Pulmonary artery endothelial cell (primary cell): ENCODE results near the gene GHITM. TPM values are rescaled to one million over a fixed set of nuclear protein-coding genes. Genes with fewer than 3 reads are reported as not detected.
"Not testable (repeated sequence)": the region's sequence is repeated elsewhere in the genome, so short reads cannot be mapped to it uniquely, and the experiment has no call there.

Source experiments
- DNase-seq: peaks from one replicate; pipeline ENCODE4 v3.0.0-alpha.2; 2011; ENCODE audit warnings: low read depth, low spot score
- total RNA-seq: library from RNA; depleted of rRNA; stranded (reverse); fragments of >200 nt; gene quantifications from 2 replicates; pipeline ENCODE4 v1.2.3, GENCODE V29; 2014

Gene GHITM
- total RNA-seq = 196 and 203 TPM in 2 replicates

- peak; percentile 96 for DNase-seq
Observed at GRCh38 chr10:84139126-84140035, at the start of gene GHITM. GHITM (plus strand) TSS chr10:84139509; CDS start chr10:84141501, 1,992 bp downstream.

GRCh38 chr10:84095811-84096497 is 43.4 kb upstream of the GHITM start:
- peak; percentile 13 for DNase-seq

- DNase-seq = no peak
Observed at GRCh38 chr10:84097787-84098353, 41.4 kb upstream of the GHITM start.

GRCh38 chr10:84098667-84099066 is 40.6 kb upstream of the GHITM start:
- no peak for DNase-seq

GRCh38 chr10:84101042-84101441 is 38.3 kb upstream of the GHITM start:
- DNase-seq = no peak

- DNase-seq = no peak
Observed at GRCh38 chr10:84108797-84109196, 30.5 kb upstream of the GHITM start.

- DNase-seq = not testable (repeated sequence)
Observed at GRCh38 chr10:84109772-84110171, 29.5 kb upstream of the GHITM start.

GRCh38 chr10:84113468-84113867 is 25.8 kb upstream of the GHITM start:
- not testable (repeated sequence) for DNase-seq

GRCh38 chr10:84114088-84114667 is 25.1 kb upstream of the GHITM start:
- no peak for DNase-seq

GRCh38 chr10:84117204-84117603 is 22.1 kb upstream of the GHITM start:
- not testable (repeated sequence) for DNase-seq

- DNase-seq = no peak
Observed at GRCh38 chr10:84117686-84118394, 21.5 kb upstream of the GHITM start.

GRCh38 chr10:84118395-84119006 is 20.8 kb upstream of the GHITM start:
- no peak for DNase-seq

- DNase-seq = no peak
Observed at GRCh38 chr10:84123362-84123761, 15.9 kb upstream of the GHITM start.

- not testable (repeated sequence) for DNase-seq
Observed at GRCh38 chr10:84125910-84126784, 13.2 kb upstream of the GHITM start.

- DNase-seq = no peak
Observed at GRCh38 chr10:84126785-84127167, 12.5 kb upstream of the GHITM start.

GRCh38 chr10:84135836-84136235 is 3.5 kb upstream of the GHITM start:
- no peak for DNase-seq

GRCh38 chr10:84137811-84138210 is 1.5 kb upstream of the GHITM start:
- no peak for DNase-seq

GRCh38 chr10:84138478-84139125 is 707 bp upstream of the GHITM start:
- DNase-seq = no peak

- DNase-seq = no peak
Observed at GRCh38 chr10:84140036-84140379, 699 bp downstream of the GHITM start.
